Measurements from ENCODE around the gene ZNF280D. TPM values are rescaled to one million over a fixed set of nuclear protein-coding genes. Genes with fewer than 3 reads are reported as not detected.

Gene ZNF280D
- total and polyA plus RNA-seq, 2 of the 13 experiments (the other 11 are each of a cell fraction or from before 2014, with no cell fraction given), result 7.1 to 11.9 TPM

DNA sequence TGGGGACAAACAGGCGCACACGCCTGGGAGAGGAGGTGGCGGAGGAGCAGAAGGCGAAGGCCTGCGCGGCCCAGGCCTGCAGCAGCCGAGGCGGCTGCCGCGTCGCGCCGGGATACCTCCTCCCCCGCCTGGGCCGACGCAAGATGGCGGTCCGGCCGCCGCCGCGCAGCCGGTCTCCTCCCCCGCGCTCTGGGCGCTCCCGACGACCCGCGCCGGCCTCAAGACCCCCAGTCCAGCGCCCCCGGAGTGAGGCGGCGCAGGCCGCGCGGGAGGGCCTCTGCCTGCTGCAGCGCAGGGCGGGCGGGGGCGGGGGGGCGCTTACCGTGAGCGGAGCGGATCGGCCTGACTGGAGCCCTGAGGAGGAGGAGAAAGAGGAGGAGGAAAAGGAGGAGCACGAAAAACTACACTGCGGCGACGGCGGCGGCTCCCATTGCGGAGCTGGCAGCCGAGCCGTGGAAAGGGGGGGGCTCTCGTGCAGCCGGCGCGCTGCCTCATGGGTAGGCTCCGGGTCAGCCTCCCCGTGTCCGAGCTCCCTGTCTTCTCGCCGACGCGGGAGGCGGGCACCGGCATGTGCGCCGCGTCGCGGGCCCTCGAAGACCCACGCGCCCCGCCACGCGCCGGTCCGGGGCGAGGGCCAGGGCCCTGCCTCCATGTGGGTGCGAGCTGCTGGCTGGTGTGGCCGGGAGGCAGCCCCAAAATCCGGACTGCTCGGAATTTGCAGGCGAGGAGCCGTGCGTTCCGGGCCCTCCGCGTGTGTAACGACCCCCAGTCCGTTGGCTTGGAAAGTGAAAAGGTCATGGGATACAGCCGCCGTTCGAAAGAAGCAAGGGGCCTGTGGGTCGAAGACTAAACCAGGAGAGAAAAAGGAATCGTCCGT, at the start of gene ZNF280D (continued):
- TF ChIP-seq, protein P1, sequence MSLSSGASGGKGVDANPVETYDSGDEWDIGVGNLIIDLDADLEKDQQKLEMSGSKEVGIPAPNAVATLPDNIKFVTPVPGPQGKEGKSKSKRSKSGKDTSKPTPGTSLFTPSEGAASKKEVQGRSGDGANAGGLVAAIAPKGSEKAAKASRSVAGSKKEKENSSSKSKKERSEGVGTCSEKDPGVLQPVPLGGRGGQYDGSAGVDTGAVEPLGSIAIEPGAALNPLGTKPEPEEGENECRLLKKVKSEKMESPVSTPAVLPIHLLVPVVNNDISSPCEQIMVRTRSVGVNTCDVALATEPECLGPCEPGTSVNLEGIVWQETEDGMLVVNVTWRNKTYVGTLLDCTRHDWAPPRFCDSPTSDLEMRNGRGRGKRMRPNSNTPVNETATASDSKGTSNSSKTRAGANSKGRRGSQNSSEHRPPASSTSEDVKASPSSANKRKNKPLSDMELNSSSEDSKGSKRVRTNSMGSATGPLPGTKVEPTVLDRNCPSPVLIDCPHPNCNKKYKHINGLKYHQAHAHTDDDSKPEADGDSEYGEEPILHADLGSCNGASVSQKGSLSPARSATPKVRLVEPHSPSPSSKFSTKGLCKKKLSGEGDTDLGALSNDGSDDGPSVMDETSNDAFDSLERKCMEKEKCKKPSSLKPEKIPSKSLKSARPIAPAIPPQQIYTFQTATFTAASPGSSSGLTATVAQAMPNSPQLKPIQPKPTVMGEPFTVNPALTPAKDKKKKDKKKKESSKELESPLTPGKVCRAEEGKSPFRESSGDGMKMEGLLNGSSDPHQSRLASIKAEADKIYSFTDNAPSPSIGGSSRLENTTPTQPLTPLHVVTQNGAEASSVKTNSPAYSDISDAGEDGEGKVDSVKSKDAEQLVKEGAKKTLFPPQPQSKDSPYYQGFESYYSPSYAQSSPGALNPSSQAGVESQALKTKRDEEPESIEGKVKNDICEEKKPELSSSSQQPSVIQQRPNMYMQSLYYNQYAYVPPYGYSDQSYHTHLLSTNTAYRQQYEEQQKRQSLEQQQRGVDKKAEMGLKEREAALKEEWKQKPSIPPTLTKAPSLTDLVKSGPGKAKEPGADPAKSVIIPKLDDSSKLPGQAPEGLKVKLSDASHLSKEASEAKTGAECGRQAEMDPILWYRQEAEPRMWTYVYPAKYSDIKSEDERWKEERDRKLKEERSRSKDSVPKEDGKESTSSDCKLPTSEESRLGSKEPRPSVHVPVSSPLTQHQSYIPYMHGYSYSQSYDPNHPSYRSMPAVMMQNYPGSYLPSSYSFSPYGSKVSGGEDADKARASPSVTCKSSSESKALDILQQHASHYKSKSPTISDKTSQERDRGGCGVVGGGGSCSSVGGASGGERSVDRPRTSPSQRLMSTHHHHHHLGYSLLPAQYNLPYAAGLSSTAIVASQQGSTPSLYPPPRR (CRISPR knock-in tag; IDR thresholded peaks at IDR 0.05; ENCODE audit: borderline replicate concordance), result peak; percentile 23; the same call in 1 of the 2 replicates
- no peak for TF ChIP-seq PCBP1 (IDR thresholded peaks at IDR 0.05; ENCODE audit: borderline replicate concordance, low read depth, low read length)
- TF ChIP-seq RBFOX2 (IDR thresholded peaks at IDR 0.05; ENCODE audit: low read depth, low read length), result peak; percentile 90
- no peak; the same call in 1 of the 2 replicates for TF ChIP-seq DZIP1 (CRISPR knock-in tag; IDR thresholded peaks at IDR 0.05)
- TF ChIP-seq NFKB2 (CRISPR knock-in tag; IDR thresholded peaks at IDR 0.05; ENCODE audit: borderline replicate concordance), result peak; percentile 96
- TF ChIP-seq BCLAF1 (IDR thresholded peaks at IDR 0.05), result no peak
- peak; percentile 77; the same call in 1 of the 2 replicates for TF ChIP-seq ZNF224 (CRISPR knock-in tag; IDR thresholded peaks at IDR 0.05)
- peak; percentile 91 for TF ChIP-seq ZBTB33 (CRISPR knock-in tag; IDR thresholded peaks at IDR 0.05)
- no peak for TF ChIP-seq ATF2 (CRISPR knock-in tag; IDR thresholded peaks at IDR 0.05)
- TF ChIP-seq FOSL2 (CRISPR knock-in tag; IDR thresholded peaks at IDR 0.05), result 0 out of 2 replicates have a peak, but pooled peaks have one; percentile 21
- TF ChIP-seq SP2 (CRISPR knock-in tag; IDR thresholded peaks at IDR 0.05), result peak; percentile 28; the same call in 1 of the 2 replicates
